Cardiac fibroblast (primary cell): ENCODE measurements around the gene AOPEP.
"Not testable (repeated sequence)": the region's sequence is repeated elsewhere in the genome, so short reads cannot be mapped to it uniquely, and the experiment has no call there.

Experiments
- DNase-seq, 2 donors: peaks; one replicate each; pipeline versions ENCODE4 v3.0.0 to v3.0.0-alpha.2; 2010; ENCODE audit warnings: low read depth in 2 of 2
- H3K4me3 ChIP-seq, 2 donors: replicated peaks in 1 of 2; 1 replicate in 1 of 2; 2 replicates in 1 of 2; pipeline ENCODE4 v1.5.1; 2011; ENCODE audit warnings: low read depth in 2 of 2, low read length in 2 of 2, mild to moderate bottlenecking in 2 of 2, moderate library complexity in 1 of 2
- TF ChIP-seq, protein P1 (sequence below): IDR thresholded peaks from one replicate; pipeline ENCODE4 v1.5.1; 2011; ENCODE audit warnings: low read depth, mild to moderate bottlenecking, low read length, inconsistent platforms

Gene AOPEP

DNA sequence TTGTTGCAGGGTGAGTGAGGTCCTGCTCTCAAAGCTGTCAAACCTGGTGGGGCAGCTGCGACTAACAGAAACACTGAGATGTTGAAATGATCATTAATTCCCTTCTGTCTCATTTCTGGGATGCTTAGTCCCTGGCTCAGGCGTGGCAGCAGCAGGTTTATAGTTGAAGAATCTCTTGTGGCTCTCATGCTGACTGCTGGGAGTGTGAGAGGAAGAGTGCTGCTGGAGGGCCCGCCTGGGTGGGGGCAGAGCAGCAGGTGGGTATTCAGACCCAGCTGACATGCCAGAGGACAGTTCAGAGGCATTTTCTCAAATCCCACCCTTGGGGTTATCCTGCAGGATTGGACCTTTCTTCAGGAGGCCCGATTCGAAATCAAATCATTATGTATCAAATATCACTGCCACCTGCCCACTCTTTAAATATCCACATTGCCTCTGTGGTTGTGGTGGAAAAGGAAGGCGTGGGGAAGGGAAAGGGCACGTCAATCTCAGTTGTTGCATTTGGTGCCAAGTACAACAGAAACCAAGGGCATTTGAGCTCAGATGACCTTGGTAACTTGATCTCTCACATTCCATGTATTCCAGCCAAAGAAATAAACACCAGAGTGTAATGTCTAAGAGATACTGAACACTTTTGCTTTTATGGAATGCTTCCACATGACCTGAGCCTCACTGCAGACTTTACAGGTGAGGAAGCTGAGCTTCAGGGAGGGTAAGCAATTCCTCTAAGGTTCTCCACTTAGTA lies 224.3 kb downstream of the AOPEP start:
- peak in 1 of 2 donors; percentile 64 for DNase-seq
- TF ChIP-seq, protein P1, sequence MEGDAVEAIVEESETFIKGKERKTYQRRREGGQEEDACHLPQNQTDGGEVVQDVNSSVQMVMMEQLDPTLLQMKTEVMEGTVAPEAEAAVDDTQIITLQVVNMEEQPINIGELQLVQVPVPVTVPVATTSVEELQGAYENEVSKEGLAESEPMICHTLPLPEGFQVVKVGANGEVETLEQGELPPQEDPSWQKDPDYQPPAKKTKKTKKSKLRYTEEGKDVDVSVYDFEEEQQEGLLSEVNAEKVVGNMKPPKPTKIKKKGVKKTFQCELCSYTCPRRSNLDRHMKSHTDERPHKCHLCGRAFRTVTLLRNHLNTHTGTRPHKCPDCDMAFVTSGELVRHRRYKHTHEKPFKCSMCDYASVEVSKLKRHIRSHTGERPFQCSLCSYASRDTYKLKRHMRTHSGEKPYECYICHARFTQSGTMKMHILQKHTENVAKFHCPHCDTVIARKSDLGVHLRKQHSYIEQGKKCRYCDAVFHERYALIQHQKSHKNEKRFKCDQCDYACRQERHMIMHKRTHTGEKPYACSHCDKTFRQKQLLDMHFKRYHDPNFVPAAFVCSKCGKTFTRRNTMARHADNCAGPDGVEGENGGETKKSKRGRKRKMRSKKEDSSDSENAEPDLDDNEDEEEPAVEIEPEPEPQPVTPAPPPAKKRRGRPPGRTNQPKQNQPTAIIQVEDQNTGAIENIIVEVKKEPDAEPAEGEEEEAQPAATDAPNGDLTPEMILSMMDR, result no peak
- no peak overlapping the region for H3K4me3 ChIP-seq

GRCh38 chr9:94951324-94952135 lies 225.0 kb downstream of the AOPEP start:
- no peak for DNase-seq
- H3K4me3 ChIP-seq, result no peak overlapping the region
- TF ChIP-seq, protein P1, result no peak

- H3K4me3 ChIP-seq, result no peak overlapping the region
- DNase-seq, result peak; percentile 35 to 75
- TF ChIP-seq, protein P1, result no peak
These were observed 226.3 kb downstream of the AOPEP start for GRCh38 chr9:94952565-94953373.

- TF ChIP-seq, protein P1, result no peak
- H3K4me3 ChIP-seq, result no peak overlapping the region
- DNase-seq, result no peak
These were observed 230.2 kb downstream of the AOPEP start for GRCh38 chr9:94956731-94957130.

DNA sequence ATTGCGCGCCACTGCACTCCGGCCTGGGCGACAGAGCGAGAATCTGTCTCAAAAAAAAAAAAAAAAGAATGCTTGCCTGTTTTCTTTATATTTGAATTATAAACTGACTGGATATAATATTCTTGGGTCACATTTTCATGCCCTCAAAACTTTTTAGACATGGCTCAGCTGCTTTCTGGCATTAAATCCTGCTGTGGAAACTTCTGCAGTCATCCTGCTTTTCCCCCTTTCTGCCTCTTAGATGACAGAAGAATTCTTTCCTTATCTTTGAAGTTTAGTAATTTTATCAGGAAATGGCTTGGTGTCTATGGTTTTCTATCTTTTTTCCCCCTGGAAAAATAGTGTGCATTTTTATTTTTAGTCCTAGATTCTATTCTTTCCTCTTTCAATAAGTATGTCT lies 234.5 kb downstream of the AOPEP start:
- DNase-seq, result peak in 1 of 2 donors; percentile 42
- H3K4me3 ChIP-seq, result no peak overlapping the region
- TF ChIP-seq, protein P1, result no peak

DNA sequence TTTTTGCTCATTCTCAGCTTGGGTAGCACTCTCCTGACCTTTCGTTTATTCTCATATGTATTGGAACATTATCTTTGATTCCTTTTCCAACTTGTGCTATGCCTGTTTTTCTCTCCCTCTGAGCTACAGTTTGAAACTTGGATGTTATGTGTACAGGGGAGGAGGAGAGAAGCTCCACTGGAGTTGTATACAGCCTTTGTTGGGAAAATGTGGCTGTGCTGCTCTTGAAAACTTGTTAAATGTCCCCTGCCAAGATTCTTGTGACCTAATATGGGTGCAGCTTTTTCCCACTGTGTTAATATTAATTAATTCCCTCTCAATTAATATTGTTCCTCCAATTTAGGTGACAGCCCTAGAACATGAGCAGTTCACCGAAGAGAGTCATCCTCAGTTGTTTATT lies 235.4 kb downstream of the AOPEP start:
- no peak overlapping the region for H3K4me3 ChIP-seq
- TF ChIP-seq, protein P1, result no peak
- no peak for DNase-seq

DNA sequence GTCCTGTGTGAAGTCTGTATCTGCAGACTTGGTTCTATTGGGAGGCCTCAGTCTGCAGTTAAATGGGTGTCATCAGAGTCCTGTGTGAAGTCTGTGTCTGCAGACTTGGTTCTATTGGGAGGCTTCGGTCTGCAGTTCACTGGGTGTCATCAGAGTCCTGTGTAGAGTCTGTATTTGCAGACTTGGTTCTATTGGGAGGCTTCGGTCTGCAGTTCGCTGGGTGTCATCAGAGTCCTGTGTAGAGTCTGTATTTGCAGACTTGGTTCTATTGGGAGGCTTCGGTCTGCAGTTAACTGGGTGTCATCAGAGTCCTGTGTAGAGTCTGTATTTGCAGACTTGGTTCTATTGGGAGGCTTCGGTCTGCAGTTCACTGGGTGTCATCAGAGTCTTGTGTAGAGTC lies 239.1 kb downstream of the AOPEP start:
- H3K4me3 ChIP-seq, DNase-seq: not testable (repeated sequence)

DNA sequence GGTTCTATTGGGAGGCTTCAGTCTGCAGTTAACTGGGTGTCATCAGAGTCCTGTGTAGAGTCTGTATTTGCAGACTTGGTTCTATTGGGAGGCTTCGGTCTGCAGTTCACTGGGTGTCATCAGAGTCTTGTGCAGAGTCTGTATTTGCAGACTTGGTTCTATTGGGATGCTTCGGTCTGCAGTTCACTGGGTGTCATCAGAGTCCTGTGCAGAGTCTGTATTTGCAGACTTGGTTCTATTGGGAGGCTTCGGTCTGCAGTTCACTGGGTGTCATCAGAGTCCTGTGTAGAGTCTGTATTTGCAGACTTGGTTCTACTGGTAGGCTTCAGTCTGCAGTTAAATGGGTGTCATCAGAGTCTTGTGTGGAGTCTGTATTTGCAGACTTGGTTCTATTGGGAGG lies 239.5 kb downstream of the AOPEP start:
- DNase-seq, H3K4me3 ChIP-seq: not testable (repeated sequence)
